SK-N-SH (cell line): ENCODE measurements around the gene FCHO1. TPM values are rescaled to one million over a fixed set of nuclear protein-coding genes. Genes with fewer than 3 reads are reported as not detected.

ENCODE experiments used
- CTCF ChIA-PET: fragments of 300-600, 350-600 bp; formaldehyde crosslinking; extraction: SDS; loops from one replicate; lab custom pipeline; 2021; lab: Yijun Ruan, JAX
- POLR2A ChIA-PET: fragments of 350-600 bp; sonication (Branson Sonifier 250); formaldehyde crosslinking; extraction: SDS; loops from one replicate; lab custom pipeline; 2020; ENCODE audit warnings: antibody characterized with exemption, inconsistent platforms; lab: Yijun Ruan, JAX
- DNase-seq: peaks from one replicate; pipeline ENCODE4 v3.0.0; 2012
- H2AFZ ChIP-seq: fragments of 200-600 bp; sonication (generic); 2 replicates; pipeline ENCODE4 v1.8.1; 2016; ENCODE audit warnings: antibody characterized with exemption, mild to moderate bottlenecking, low read depth
- H3F3A ChIP-seq: fragments of 200-600 bp; sonication (generic); replicated peaks from 2 replicates; pipeline ENCODE3; 2016; ENCODE audit warnings: antibody characterized with exemption, mild to moderate bottlenecking; ENCODE audit not compliant: insufficient read depth
- H3K27ac ChIP-seq, 2 experiments: fragments of 200-500 bp in 1 of 2; fragments of 200-600 bp in 1 of 2; sonication (Bioruptor generic) in 1 of 2; sonication (generic), shearing (Covaris generic) in 1 of 2; 2 replicates each; pipeline versions ENCODE4 v1.5.1 to v1.6.1; 2014 to 2016; ENCODE audit warnings: low read depth in 2 of 2, inconsistent platforms in 1 of 2, low read length in 1 of 2, mild to moderate bottlenecking in 1 of 2, mixed read lengths in 1 of 2
- H3K27me3 ChIP-seq: fragments of 200-600 bp; sonication (generic), shearing (Covaris generic); 2 replicates; pipeline ENCODE4 v1.6.1; 2016; ENCODE audit warnings: mixed run types; ENCODE audit not compliant: insufficient read depth
- H3K36me3 ChIP-seq, 2 experiments: fragments of 200-500 bp in 1 of 2; fragments of 200-600 bp in 1 of 2; sonication (Bioruptor generic) in 1 of 2; sonication (generic) in 1 of 2; replicated peaks in 1 of 2; 2 replicates each; pipeline versions ENCODE3 to v1.5.1; 2014 to 2016; ENCODE audit warnings: low read length in 1 of 2, mild to moderate bottlenecking in 1 of 2; ENCODE audit not compliant: insufficient read depth in 2 of 2, control insufficient read depth in 1 of 2
- H3K4me1 ChIP-seq, 2 experiments: fragments of 200-500 bp in 1 of 2; fragments of 200-600 bp in 1 of 2; sonication (Bioruptor generic) in 1 of 2; sonication (generic), shearing (Covaris generic) in 1 of 2; 2 replicates each; pipeline versions ENCODE4 v1.5.1 to v1.6.1; 2014 to 2016; ENCODE audit warnings: low read depth in 1 of 2, low read length in 1 of 2, mixed run types in 1 of 2; ENCODE audit not compliant: insufficient read depth in 2 of 2, control insufficient read depth in 1 of 2
- H3K4me2 ChIP-seq: fragments of 200-600 bp; sonication (generic), shearing (Covaris generic); 2 replicates; pipeline ENCODE4 v1.6.1; 2017; ENCODE audit warnings: mixed run types
- H3K4me3 ChIP-seq, 2 experiments: fragments of 200-500 bp in 1 of 2; fragments of 200-600 bp in 1 of 2; sonication (Bioruptor generic) in 1 of 2; sonication (generic), shearing (Covaris generic) in 1 of 2; 2 replicates each; pipeline versions ENCODE4 v1.5.1 to v1.8.1; 2014 to 2016; ENCODE audit warnings: low read depth in 2 of 2, inconsistent platforms in 1 of 2, low read length in 1 of 2, mild to moderate bottlenecking in 1 of 2, mixed read lengths in 1 of 2, moderate library complexity in 1 of 2
- H3K79me2 ChIP-seq: fragments of 200-600 bp; sonication (generic); 2 replicates; pipeline ENCODE4 v1.8.1; 2017; ENCODE audit warnings: mild to moderate bottlenecking; ENCODE audit not compliant: insufficient read depth
- H3K9ac ChIP-seq: fragments of 200-600 bp; sonication (generic); 2 replicates; pipeline ENCODE4 v1.6.1; 2017; ENCODE audit warnings: mixed run types
- H3K9me2 ChIP-seq: fragments of 200-600 bp; sonication (generic); 2 replicates; pipeline ENCODE4 v1.6.1; 2017; ENCODE audit warnings: mixed run types
- H3K9me3 ChIP-seq: fragments of 200-600 bp; sonication (generic); 2 replicates; pipeline ENCODE4 v1.6.1; 2017; ENCODE audit warnings: mixed run types, mild to moderate bottlenecking, moderate library complexity
- H4K20me1 ChIP-seq: fragments of 200-600 bp; sonication (generic); 2 replicates; pipeline ENCODE4 v1.6.1; 2017; ENCODE audit warnings: mild to moderate bottlenecking, mixed run types; ENCODE audit not compliant: insufficient read depth
- CHD2 ChIP-seq: fragments of 150-350 bp; IDR thresholded peaks from 2 replicates; pipeline ENCODE4 v1.6.1; 2018; ENCODE audit warnings: low read length; ENCODE audit not compliant: partially characterized antibody
- EZH2phosphoT487 ChIP-seq: fragments of 200-600 bp; sonication (generic); IDR thresholded peaks from 2 replicates; pipeline ENCODE4 v1.6.1; 2017; ENCODE audit warnings: low read depth, mixed run types, mild to moderate bottlenecking, antibody characterized with exemption, moderate library complexity, borderline replicate concordance
- FOSL2 ChIP-seq: IDR thresholded peaks from 2 replicates; pipeline ENCODE4 v1.4.0; 2012; ENCODE audit warnings: low read depth, mild to moderate bottlenecking, moderate library complexity, borderline replicate concordance
- FOXJ3 ChIP-seq: sonication (generic); formaldehyde crosslinking; IDR thresholded peaks from 2 replicates; pipeline ENCODE4 v1.5.1; 2020; ENCODE audit warnings: mild to moderate bottlenecking, missing genetic modification reagents
- FOXM1 ChIP-seq: IDR thresholded peaks from 2 replicates; pipeline ENCODE4 v1.4.0; 2012; ENCODE audit warnings: low read depth, mild to moderate bottlenecking
- JUND ChIP-seq: IDR thresholded peaks from 2 replicates; pipeline ENCODE4 v1.4.0; 2012
- MXI1 ChIP-seq: IDR thresholded peaks from 2 replicates; pipeline ENCODE4 v1.6.1; 2012; ENCODE audit warnings: mild to moderate bottlenecking, low read depth, low read length, improper control_type of control experiment
- NFIC ChIP-seq: IDR thresholded peaks from 2 replicates; pipeline ENCODE4 v1.4.0; 2012; ENCODE audit warnings: borderline replicate concordance
- RAD21 ChIP-seq: IDR thresholded peaks from 2 replicates; pipeline ENCODE4 v1.6.1; 2012; ENCODE audit warnings: mild to moderate bottlenecking, low read length
- RFX5 ChIP-seq: IDR thresholded peaks from 2 replicates; pipeline ENCODE4 v1.6.1; 2012; ENCODE audit warnings: mild to moderate bottlenecking, improper control_type of control experiment, low read length
- RXRA ChIP-seq: IDR thresholded peaks from 2 replicates; pipeline ENCODE4 v1.4.0; 2012; ENCODE audit warnings: low read depth, mild to moderate bottlenecking, borderline replicate concordance
- SIN3A ChIP-seq: IDR thresholded peaks from 2 replicates; pipeline ENCODE4 v1.6.1; 2012; ENCODE audit warnings: low read depth, mild to moderate bottlenecking, low read length, moderate library complexity, borderline replicate concordance
- SMC3 ChIP-seq: IDR thresholded peaks from 2 replicates; pipeline ENCODE4 v1.6.1; 2012; ENCODE audit warnings: low read depth, low read length, improper control_type of control experiment
- TAF1 ChIP-seq: IDR thresholded peaks from 2 replicates; pipeline ENCODE4 v1.6.1; 2012; ENCODE audit warnings: low read depth, mild to moderate bottlenecking, low read length, moderate library complexity, borderline replicate concordance
- TEAD4 ChIP-seq: IDR thresholded peaks from 2 replicates; pipeline ENCODE4 v1.4.0; 2012; ENCODE audit warnings: mild to moderate bottlenecking, borderline replicate concordance; ENCODE audit not compliant: insufficient read depth
- YY1 ChIP-seq: IDR thresholded peaks from 2 replicates; pipeline ENCODE4 v1.4.0; 2012; ENCODE audit warnings: low read depth, mild to moderate bottlenecking
- WGBS: methylation state at CpG from one replicate; pipeline ENCODE4 v1.1.6; 2017; ENCODE audit warnings: low lambda C conversion rate; 5-methylcytosine and 5-hydroxymethylcytosine counted together
- polyA plus RNA-seq, 3 experiments: library from polyadenylated mRNA; depleted of rRNA; stranded (reverse); fragments of >200 nt; gene quantifications; 2 replicates each; pipeline ENCODE4 v1.2.3, GENCODE V29; 2012
- TF ChIP-seq, protein P1 (sequence below): IDR thresholded peaks from 2 replicates; pipeline ENCODE4 v1.4.0; 2012; ENCODE audit warnings: low read depth, borderline replicate concordance
- TF ChIP-seq, protein P2 (sequence below): fragments of 150-350 bp; IDR thresholded peaks from 2 replicates; pipeline ENCODE4 v1.6.1; 2017; ENCODE audit warnings: antibody characterized with exemption, low read length, low read depth, borderline replicate concordance
- TF ChIP-seq, protein P3 (sequence below): IDR thresholded peaks from 2 replicates; pipeline ENCODE4; 2012

Gene FCHO1
- polyA plus RNA-seq, 1 of the 3 experiments (the other 2 are of a cell fraction): 0.71 TPM

DNA sequence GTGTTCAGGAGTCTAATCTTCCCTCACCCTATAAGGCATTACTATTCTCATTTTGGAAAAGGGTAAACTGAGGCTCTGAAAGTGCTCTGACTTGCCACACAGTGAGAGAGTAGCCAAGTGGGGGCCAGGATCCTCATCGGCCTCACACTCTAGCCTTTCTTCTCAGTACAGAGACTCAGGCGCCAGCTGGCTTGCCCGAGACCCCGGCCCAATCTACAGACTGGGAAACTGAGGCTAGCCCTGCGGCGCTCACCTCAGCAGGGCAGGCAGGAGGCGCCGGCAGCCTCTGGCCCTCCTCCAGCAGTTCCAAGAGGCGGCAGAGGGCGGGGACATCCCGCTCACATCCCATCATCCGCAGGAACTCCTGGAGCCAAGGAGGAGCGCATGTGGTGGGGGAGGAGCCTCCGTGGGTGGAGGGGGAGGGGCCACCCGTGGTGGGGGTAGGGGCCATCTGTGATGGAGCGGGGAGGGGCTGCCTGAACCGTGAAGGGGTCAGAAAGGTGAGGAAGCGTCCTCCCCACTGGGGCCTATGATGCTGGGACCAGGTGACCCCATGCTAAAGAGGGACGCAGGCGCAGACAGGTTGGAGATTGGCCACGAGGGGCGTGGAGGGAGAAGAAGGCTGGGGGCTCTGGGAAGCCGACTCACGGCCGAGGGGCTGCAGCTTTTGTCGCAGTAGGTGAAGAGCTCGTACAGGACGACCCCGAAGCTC is 78.7 kb downstream of the FCHO1 start (continued):
- no peak for TF ChIP-seq RAD21
- no peak for TF ChIP-seq RXRA
- TF ChIP-seq MXI1: peak; percentile 36; the same call in 1 of the 2 replicates
- no peak for TF ChIP-seq TAF1
- TF ChIP-seq, protein P1, sequence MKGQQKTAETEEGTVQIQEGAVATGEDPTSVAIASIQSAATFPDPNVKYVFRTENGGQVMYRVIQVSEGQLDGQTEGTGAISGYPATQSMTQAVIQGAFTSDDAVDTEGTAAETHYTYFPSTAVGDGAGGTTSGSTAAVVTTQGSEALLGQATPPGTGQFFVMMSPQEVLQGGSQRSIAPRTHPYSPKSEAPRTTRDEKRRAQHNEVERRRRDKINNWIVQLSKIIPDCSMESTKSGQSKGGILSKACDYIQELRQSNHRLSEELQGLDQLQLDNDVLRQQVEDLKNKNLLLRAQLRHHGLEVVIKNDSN: no peak
- no peak for TF ChIP-seq CHD2
- TF ChIP-seq FOSL2: no peak
- TF ChIP-seq, protein P2, sequence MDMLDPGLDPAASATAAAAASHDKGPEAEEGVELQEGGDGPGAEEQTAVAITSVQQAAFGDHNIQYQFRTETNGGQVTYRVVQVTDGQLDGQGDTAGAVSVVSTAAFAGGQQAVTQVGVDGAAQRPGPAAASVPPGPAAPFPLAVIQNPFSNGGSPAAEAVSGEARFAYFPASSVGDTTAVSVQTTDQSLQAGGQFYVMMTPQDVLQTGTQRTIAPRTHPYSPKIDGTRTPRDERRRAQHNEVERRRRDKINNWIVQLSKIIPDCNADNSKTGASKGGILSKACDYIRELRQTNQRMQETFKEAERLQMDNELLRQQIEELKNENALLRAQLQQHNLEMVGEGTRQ: no peak
- no peak; the same call in 1 of the 2 replicates for TF ChIP-seq NFIC
- no peak for TF ChIP-seq SIN3A
- TF ChIP-seq SMC3: 0 out of 2 replicates have a peak, but pooled peaks have one; percentile 6
- TF ChIP-seq FOXJ3 (CRISPR knock-in tag): no peak
- TF ChIP-seq TEAD4: no peak
- TF ChIP-seq JUND: no peak
- no peak for TF ChIP-seq RFX5
- no peak for TF ChIP-seq YY1
- TF ChIP-seq, protein P3, sequence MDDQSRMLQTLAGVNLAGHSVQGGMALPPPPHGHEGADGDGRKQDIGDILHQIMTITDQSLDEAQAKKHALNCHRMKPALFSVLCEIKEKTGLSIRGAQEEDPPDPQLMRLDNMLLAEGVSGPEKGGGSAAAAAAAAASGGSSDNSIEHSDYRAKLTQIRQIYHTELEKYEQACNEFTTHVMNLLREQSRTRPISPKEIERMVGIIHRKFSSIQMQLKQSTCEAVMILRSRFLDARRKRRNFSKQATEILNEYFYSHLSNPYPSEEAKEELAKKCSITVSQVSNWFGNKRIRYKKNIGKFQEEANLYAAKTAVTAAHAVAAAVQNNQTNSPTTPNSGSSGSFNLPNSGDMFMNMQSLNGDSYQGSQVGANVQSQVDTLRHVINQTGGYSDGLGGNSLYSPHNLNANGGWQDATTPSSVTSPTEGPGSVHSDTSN: no peak

- Histone ChIP-seq H4K20me1 (no peaks in the 10 kb centered on the region), H3K79me2 (no peaks in the 10 kb centered on the region), H3F3A (peaks cover 3% of the 10 kb centered on the region), H3K9me2 (no peaks in the 10 kb centered on the region), H2AFZ (peak overlapping the region; percentile 98), H3K27me3 (no peaks in the 10 kb centered on the region), H3K4me2 (peak overlapping the region; percentile 85), H3K9ac (peak overlapping the region; percentile 34), H3K36me3 (no peaks in the 10 kb centered on the region), H3K9me3 (no peaks in the 10 kb centered on the region), H3K27ac (peak overlapping the region; percentile 54 to 93), H3K4me3 (peak overlapping the region; percentile 53 to 81), H3K4me1 (peaks cover 0 to 8% of the 10 kb centered on the region in 2 experiments; a peak in 1 of 4 replicates)
- TF ChIP-seq FOXM1 (no peak), EZH2phosphoT487 (no peak), MXI1 (0 out of 2 replicates have a peak, but pooled peaks have one; percentile 41)
- DNase-seq: peak; percentile 99
- WGBS: 2% methylated on average over 26 of the region's 50 CpGs
- ChIA-PET POLR2A (interaction anchor here (0.6 to 1.2 kb wide), 5 partner anchors 11 to 120 kb away, joined by 3 to 6 read pairs (median 5); partner anchors contain the start of genes JAK3 and RPL18A), CTCF (interaction anchor here (0.7 to 1.5 kb wide), 5 partner anchors 28 to 225 kb away, joined by 3 read pairs; partner anchors contain the start of gene CCDC124)
Observed at GRCh38 chr19:17830567-17831418, 79.5 kb downstream of the FCHO1 start.
